Endometrial microvascular endothelial cells (primary cell): Measurements from ENCODE around the gene VWA5B1. TPM values are rescaled to one million over a fixed set of nuclear protein-coding genes. Genes with fewer than 3 reads are reported as not detected.

Experiments used
- in situ Hi-C: cut with HindIII; loops from 2 replicates; pipeline ENCODE4 v1.10.0; 2017; ENCODE audit warnings: low sequenced_read_pairs, low pct_unique_long_range_greater_than_20kb; ENCODE audit errors: inconsistent ontology term
- total RNA-seq: library from RNA; depleted of rRNA; stranded (reverse); fragments of >200 nt; gene quantifications from one replicate; pipeline ENCODE4 v1.2.3, GENCODE V29; 2015; ENCODE audit errors: inconsistent ontology term

VWA5B1 gene
- total RNA-seq, 1 donor from 2014 or later, result not detected

- in situ Hi-C loops, result no loop called here
These were observed 85.5 kb downstream of the VWA5B1 start for GRCh38 chr1:20376171-20376570.

DNA sequence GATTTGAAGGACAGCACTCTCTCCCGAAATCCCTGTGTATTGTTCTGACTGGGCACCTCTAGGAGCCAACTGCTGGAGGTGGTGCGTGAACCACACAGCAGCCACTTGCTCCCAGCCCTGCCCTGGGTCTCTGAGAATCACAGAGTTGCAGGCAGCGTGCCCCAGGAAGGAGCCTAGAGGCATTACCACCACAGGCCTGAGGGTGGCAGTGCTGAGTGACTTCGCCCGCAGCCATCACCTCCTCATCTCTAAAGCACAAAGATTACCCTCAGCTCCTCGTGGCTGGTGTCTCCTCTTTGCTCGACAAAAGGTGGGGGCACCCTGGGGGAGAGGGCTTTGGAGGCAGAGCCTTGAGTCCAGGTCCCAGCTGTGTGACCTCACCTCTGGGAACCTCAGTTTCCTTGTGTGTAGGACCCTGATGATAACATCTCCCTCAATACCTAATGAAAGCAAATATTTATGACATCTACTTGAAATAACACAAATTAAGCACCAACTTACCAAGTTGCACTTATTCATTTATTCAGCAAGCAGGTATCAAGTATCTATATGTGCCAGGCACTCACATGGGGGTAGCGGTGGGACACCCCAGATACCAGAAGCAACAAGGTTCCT is 86.3 kb downstream of the VWA5B1 start:
- in situ Hi-C loops, result no loop called here

DNA sequence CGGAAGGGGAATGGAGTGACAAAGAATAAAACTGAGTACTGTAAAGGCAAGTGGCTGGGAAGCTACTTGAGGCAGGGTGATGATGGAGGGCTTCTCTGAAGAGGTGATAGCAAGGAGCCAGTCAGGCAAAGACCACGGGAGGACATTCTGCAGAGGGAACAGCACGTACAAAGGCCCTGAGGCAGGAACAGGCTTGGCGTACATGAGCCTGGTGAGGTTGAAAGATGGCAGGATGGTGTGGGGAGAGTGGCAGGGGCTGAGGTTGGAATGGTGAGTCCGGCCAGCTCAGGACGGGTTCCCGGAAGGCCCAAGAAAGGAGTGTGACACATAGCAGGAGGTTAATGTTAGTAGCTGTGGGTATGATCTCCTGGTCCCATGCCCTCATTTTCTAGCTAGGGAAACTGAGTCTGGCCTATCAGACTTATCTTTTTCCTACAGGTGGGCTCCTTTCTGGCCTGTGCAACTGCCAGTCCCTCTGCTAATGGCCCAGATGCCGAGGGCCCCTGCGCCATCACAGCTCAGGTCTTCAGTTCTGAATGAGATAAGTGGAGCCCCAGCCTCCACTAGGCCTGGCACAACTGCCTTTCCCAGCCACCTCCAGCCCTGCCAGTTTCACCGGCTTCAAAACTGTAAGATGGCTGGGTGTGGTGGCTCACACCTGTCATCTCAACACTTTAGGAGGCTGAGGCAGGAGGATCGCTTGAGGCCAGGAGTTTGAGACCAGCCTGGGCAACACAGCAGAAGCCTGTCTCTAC is 87.0 kb downstream of the VWA5B1 start:
- in situ Hi-C loops, result no loop called here

- in situ Hi-C loops, result no loop called here
These were observed 88.4 kb downstream of the VWA5B1 start for GRCh38 chr1:20379075-20379474.

DNA sequence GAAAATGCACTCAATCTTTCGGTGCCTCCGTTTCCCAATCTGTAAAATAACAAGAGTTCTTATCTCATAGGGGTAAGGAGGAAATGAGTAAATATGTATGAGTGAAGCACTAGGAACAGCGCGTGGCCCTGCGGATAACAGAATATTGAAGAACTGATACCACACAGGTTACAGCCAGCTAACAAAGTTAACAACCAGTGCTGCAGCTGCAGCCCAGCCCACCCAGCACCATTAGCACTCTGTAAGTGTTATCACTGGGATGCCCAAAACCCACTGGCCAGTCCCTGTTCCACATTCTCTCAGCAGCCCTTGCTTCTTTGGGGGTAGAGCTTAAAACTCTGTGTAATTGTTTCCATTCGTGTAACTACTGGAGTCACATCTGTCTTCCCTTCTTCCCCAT is 89.5 kb downstream of the VWA5B1 start:
- in situ Hi-C loops, result no loop called here

GRCh38 chr1:20380616-20381035 is 90.0 kb downstream of the VWA5B1 start:
- in situ Hi-C loops, result no loop called here

DNA sequence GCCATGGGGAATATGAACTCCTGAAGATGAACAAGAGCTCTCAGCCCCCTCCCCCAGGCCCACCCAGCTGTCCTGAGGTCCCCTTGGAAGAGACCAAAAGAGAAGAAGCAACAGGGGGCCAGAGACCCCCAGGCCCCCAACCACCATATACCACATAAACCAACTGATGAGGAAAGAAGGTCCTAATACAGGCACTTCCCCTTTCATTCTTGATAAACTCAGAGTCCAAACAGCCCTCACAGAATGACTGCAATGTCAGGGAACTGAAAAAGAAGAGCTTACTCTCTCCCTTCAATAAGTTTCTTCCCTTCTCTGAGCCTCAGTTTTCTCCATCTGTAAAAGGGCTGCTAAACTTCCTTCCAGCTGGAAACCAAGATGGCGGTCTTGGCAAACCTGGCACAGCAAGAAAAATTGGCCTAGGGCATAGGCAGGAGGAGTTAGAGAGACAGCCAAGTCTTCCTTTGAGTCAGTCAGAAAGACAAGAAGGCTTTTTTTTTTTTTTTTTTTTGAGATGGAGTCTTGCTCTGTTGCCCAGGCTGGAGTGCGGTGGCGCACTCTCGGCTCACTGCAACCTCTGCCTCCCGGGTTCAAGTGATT is 90.5 kb downstream of the VWA5B1 start:
- in situ Hi-C loops, result no loop called here

DNA sequence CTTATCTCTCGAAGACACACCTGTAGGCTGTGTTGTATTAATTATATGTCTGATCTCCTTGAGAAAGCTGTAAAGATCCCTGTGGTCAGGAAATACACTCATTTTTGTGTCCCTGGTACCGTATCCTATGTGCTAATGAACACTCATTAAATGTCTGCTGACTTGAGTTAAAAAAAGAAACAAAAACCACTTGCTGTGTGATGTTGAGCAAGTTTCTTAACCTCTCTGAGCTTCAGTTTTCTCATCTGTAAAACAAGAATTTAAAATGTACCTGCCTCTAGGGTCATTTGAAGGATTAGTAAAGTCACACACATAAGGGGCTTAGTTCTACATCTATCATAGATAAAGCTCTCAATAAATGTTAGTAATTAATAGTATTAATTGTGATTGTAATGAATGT is 91.3 kb downstream of the VWA5B1 start:
- in situ Hi-C loops, result no loop called here

GRCh38 chr1:20382711-20383110 is 92.0 kb downstream of the VWA5B1 start:
- in situ Hi-C loops, result no loop called here

DNA sequence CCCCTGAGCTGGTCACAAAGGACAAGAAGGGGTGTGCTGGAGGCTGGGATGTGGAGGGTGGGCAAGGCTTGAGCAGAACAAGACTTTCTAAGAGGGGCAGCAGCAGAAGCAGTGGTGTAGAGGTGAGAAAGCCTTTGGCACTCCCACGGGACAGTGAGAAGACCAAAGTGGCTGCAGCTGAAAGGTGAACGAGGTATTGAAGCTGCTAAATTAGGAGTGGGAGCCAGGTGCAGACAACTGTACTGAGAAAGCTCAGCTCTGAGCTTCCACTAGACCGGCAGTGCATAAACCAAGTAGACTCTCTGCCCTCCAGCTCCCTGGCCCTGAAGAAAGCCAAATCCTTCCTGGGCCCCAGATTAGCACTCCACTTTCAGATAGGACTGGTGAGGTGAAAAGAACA is 93.0 kb downstream of the VWA5B1 start:
- in situ Hi-C loops, result no loop called here

DNA sequence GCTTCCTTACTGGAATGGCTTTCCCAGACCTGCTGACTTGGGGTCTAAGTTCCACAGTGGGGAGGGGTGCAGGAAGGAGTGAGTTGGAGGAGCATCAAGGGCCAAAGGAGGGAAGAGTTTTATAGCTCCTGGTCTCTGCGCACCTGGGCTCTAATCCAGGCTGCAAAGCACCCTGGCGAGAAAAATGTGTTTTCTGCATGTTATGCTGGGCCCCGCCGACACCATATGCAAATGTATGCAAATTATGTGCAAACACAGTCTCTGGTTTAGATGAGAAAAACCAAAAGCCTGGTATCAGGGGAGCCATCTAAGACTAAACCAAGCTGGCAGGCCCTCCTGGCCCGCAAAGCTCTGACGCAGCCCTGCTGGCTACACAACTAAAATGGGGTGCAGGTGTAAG is 95.0 kb downstream of the VWA5B1 start:
- in situ Hi-C loops, result no loop called here

DNA sequence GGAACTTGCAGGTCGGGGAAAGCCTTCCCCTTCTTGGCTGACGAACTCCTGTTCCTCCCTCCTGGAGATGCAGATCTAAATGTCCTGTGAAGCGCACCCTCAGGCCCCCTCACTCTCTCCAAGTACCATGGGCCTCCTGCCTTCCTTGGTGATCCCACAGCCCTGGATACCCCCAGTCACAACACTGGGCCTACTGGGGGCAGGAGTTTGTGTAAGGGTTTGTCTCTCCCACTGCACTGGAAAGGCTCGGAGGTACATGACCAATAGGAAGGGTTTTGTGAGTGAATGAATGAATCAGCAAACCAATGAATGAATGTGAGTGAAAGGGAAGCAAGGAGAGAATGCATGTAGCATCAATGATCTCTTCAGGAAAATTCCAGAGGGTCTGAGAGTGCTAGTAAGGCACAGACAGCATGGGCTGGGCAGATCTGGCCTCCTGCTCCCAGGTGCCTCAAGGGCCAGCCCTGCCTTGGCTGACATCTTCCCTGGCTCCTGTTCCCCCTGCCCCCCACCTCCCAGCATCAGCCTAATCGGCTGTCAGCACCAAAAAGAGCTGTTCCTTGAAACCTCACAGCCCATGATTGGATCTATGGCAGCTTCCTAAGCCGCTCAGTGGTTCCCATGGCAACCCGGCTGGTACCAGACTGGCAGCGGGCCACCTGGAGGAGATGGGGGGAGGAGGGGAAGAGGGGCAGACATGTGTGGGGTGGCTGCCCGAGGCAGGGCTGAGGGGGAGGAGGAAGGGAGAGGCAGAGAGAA is 95.8 kb downstream of the VWA5B1 start:
- in situ Hi-C loops, result no loop called here

- in situ Hi-C loops, result no loop called here
These were observed 98.9 kb downstream of the VWA5B1 start for GRCh38 chr1:20389571-20389970.

- in situ Hi-C loops, result no loop called here
These were observed 100.1 kb downstream of the VWA5B1 start for GRCh38 chr1:20390589-20391331.

DNA sequence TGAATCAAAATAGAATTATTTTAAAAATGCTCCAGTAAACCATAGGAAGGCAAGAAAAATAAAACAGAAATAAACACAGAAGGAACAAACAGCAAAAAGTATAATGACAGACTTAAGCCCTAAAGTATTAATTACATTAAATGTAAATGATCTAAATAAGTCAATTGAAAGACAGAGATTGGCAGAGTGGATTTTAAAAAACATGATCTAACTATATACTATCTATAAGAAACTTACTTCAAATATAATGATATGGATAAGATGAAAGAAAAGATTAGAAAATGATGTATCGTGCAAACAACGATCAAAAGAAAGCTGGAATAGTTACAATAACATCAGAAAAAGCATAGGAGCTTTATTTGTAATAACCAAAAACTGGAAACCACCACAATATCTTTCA is 104.6 kb downstream of the VWA5B1 start:
- in situ Hi-C loops, result no loop called here

DNA sequence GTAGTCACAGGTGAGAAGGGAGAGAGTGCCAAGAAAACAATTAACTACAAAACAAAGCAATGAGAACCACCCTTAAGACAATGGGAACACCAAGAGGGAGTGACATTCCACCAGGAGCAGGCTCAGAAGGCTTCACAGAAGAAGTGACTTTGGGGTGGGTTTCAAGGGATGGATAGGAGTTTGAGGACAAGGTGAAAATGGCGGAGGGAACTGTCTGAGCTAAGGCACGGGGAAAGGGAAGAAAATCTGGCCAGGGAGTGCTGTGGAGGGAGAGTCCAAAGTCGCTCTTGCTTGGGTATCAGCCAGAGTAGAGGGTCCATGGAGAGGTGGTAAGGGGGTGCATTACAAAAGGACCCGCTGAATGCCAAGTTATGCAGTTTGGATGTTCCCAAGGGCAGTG is 108.1 kb downstream of the VWA5B1 start:
- in situ Hi-C loops, result no loop called here

DNA sequence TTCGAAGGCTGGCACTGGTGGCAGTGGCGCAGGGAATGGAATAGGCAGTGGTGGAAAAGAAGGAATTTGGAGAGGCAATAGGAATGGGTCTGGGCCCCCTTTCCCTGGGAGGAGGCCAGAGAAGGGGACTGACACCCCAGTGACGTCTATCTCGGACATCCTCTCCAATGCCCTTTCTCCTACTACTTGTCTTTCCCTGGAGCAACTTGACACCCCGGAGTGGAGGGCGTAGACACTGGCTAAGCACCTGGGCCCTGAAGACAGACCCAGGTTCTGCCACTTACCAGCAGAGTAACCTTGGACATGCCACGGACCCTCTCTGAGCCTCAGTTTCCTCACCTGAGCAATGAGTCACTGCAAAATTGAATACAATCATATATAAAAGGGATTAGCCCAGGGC is 108.5 kb downstream of the VWA5B1 start:
- in situ Hi-C loops, result no loop called here

DNA sequence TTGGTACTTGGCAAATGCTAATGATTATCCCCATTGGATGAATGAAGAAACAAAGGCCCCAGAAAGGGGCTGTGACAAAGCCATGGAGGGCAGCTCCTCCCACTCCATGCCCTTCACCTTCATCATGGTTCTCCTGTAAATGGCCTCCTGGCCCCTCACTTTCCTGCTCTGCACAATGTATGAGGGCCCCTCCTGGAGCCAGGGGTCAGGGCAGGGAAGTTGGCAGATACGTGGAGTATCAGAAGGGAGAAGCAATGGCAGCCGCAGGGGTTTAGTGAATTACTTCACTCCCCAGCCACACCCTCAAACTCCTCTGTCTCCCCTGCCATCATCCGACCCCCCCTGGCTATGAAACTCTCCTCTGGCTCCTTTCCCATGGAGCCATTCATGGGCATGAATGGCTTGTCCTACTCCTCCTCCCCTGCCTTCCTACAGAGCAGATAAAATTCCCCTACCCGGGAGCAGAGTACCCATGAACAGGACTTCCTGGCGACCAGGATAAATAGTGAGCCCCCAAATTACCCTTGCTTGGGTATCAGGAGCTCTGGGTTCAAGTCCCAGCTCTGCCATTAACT is 109.0 kb downstream of the VWA5B1 start:
- in situ Hi-C loops, result no loop called here
